SK-N-SH (cell line): ENCODE data around the gene DHRS4L2. TPM values are rescaled to one million over a fixed set of nuclear protein-coding genes. Genes with fewer than 3 reads are reported as not detected.

Experiments
- CTCF ChIA-PET: fragments of 300-600, 350-600 bp; formaldehyde crosslinking; extraction: SDS; loops from one replicate; lab custom pipeline; 2021; lab: Yijun Ruan, JAX
- POLR2A ChIA-PET: fragments of 350-600 bp; sonication (Branson Sonifier 250); formaldehyde crosslinking; extraction: SDS; loops from one replicate; lab custom pipeline; 2020; ENCODE audit warnings: antibody characterized with exemption, inconsistent platforms; lab: Yijun Ruan, JAX
- DNase-seq: peaks from one replicate; pipeline ENCODE4 v3.0.0; 2012
- H2AFZ ChIP-seq: fragments of 200-600 bp; sonication (generic); 2 replicates; pipeline ENCODE4 v1.8.1; 2016; ENCODE audit warnings: antibody characterized with exemption, mild to moderate bottlenecking, low read depth
- H3F3A ChIP-seq: fragments of 200-600 bp; sonication (generic); replicated peaks from 2 replicates; pipeline ENCODE3; 2016; ENCODE audit warnings: antibody characterized with exemption, mild to moderate bottlenecking; ENCODE audit not compliant: insufficient read depth
- H3K27ac ChIP-seq, 2 experiments: fragments of 200-500 bp in 1 of 2; fragments of 200-600 bp in 1 of 2; sonication (Bioruptor generic) in 1 of 2; sonication (generic), shearing (Covaris generic) in 1 of 2; 2 replicates each; pipeline versions ENCODE4 v1.5.1 to v1.6.1; 2014 to 2016; ENCODE audit warnings: low read depth in 2 of 2, inconsistent platforms in 1 of 2, low read length in 1 of 2, mild to moderate bottlenecking in 1 of 2, mixed read lengths in 1 of 2
- H3K27me3 ChIP-seq: fragments of 200-600 bp; sonication (generic), shearing (Covaris generic); 2 replicates; pipeline ENCODE4 v1.6.1; 2016; ENCODE audit warnings: mixed run types; ENCODE audit not compliant: insufficient read depth
- H3K36me3 ChIP-seq, 2 experiments: fragments of 200-500 bp in 1 of 2; fragments of 200-600 bp in 1 of 2; sonication (Bioruptor generic) in 1 of 2; sonication (generic) in 1 of 2; replicated peaks in 1 of 2; 2 replicates each; pipeline versions ENCODE3 to v1.5.1; 2014 to 2016; ENCODE audit warnings: low read length in 1 of 2, mild to moderate bottlenecking in 1 of 2; ENCODE audit not compliant: insufficient read depth in 2 of 2, control insufficient read depth in 1 of 2
- H3K4me1 ChIP-seq, 2 experiments: fragments of 200-500 bp in 1 of 2; fragments of 200-600 bp in 1 of 2; sonication (Bioruptor generic) in 1 of 2; sonication (generic), shearing (Covaris generic) in 1 of 2; 2 replicates each; pipeline versions ENCODE4 v1.5.1 to v1.6.1; 2014 to 2016; ENCODE audit warnings: low read depth in 1 of 2, low read length in 1 of 2, mixed run types in 1 of 2; ENCODE audit not compliant: insufficient read depth in 2 of 2, control insufficient read depth in 1 of 2
- H3K4me2 ChIP-seq: fragments of 200-600 bp; sonication (generic), shearing (Covaris generic); 2 replicates; pipeline ENCODE4 v1.6.1; 2017; ENCODE audit warnings: mixed run types
- H3K4me3 ChIP-seq, 2 experiments: fragments of 200-500 bp in 1 of 2; fragments of 200-600 bp in 1 of 2; sonication (Bioruptor generic) in 1 of 2; sonication (generic), shearing (Covaris generic) in 1 of 2; 2 replicates each; pipeline versions ENCODE4 v1.5.1 to v1.8.1; 2014 to 2016; ENCODE audit warnings: low read depth in 2 of 2, inconsistent platforms in 1 of 2, low read length in 1 of 2, mild to moderate bottlenecking in 1 of 2, mixed read lengths in 1 of 2, moderate library complexity in 1 of 2
- H3K79me2 ChIP-seq: fragments of 200-600 bp; sonication (generic); 2 replicates; pipeline ENCODE4 v1.8.1; 2017; ENCODE audit warnings: mild to moderate bottlenecking; ENCODE audit not compliant: insufficient read depth
- H3K9ac ChIP-seq: fragments of 200-600 bp; sonication (generic); 2 replicates; pipeline ENCODE4 v1.6.1; 2017; ENCODE audit warnings: mixed run types
- H3K9me2 ChIP-seq: fragments of 200-600 bp; sonication (generic); 2 replicates; pipeline ENCODE4 v1.6.1; 2017; ENCODE audit warnings: mixed run types
- H3K9me3 ChIP-seq: fragments of 200-600 bp; sonication (generic); 2 replicates; pipeline ENCODE4 v1.6.1; 2017; ENCODE audit warnings: mixed run types, mild to moderate bottlenecking, moderate library complexity
- H4K20me1 ChIP-seq: fragments of 200-600 bp; sonication (generic); 2 replicates; pipeline ENCODE4 v1.6.1; 2017; ENCODE audit warnings: mild to moderate bottlenecking, mixed run types; ENCODE audit not compliant: insufficient read depth
- CHD2 ChIP-seq: fragments of 150-350 bp; IDR thresholded peaks from 2 replicates; pipeline ENCODE4 v1.6.1; 2018; ENCODE audit warnings: low read length; ENCODE audit not compliant: partially characterized antibody
- ELF1 ChIP-seq: IDR thresholded peaks from 2 replicates; pipeline ENCODE4 v1.4.0; 2012
- EZH2phosphoT487 ChIP-seq: fragments of 200-600 bp; sonication (generic); IDR thresholded peaks from 2 replicates; pipeline ENCODE4 v1.6.1; 2017; ENCODE audit warnings: low read depth, mixed run types, mild to moderate bottlenecking, antibody characterized with exemption, moderate library complexity, borderline replicate concordance
- FOSL2 ChIP-seq: IDR thresholded peaks from 2 replicates; pipeline ENCODE4 v1.4.0; 2012; ENCODE audit warnings: low read depth, mild to moderate bottlenecking, moderate library complexity, borderline replicate concordance
- GATA2 ChIP-seq: sonication (generic); formaldehyde crosslinking; IDR thresholded peaks from 2 replicates; pipeline ENCODE4 v1.5.0; 2020; ENCODE audit warnings: mild to moderate bottlenecking, missing genetic modification reagents
- NRF1 ChIP-seq: IDR thresholded peaks from 2 replicates; pipeline ENCODE4 v1.6.1; 2012; ENCODE audit warnings: low read depth, mild to moderate bottlenecking, low read length
- RXRA ChIP-seq: IDR thresholded peaks from 2 replicates; pipeline ENCODE4 v1.4.0; 2012; ENCODE audit warnings: low read depth, mild to moderate bottlenecking, borderline replicate concordance
- SMC3 ChIP-seq: IDR thresholded peaks from 2 replicates; pipeline ENCODE4 v1.6.1; 2012; ENCODE audit warnings: low read depth, low read length, improper control_type of control experiment
- WGBS: methylation state at CpG from one replicate; pipeline ENCODE4 v1.1.6; 2017; ENCODE audit warnings: low lambda C conversion rate; 5-methylcytosine and 5-hydroxymethylcytosine counted together
- polyA plus RNA-seq, 3 experiments: library from polyadenylated mRNA; depleted of rRNA; stranded (reverse); fragments of >200 nt; gene quantifications; 2 replicates each; pipeline ENCODE4 v1.2.3, GENCODE V29; 2012
- TF ChIP-seq, protein P1 (sequence below): IDR thresholded peaks from 2 replicates; pipeline ENCODE4 v1.4.0; 2012; ENCODE audit warnings: low read depth
- TF ChIP-seq, protein P2 (sequence below): fragments of 150-350 bp; IDR thresholded peaks from 2 replicates; pipeline ENCODE4 v1.6.1; 2017; ENCODE audit warnings: antibody characterized with exemption, low read length, low read depth, borderline replicate concordance
- TF ChIP-seq, protein P3 (sequence below): IDR thresholded peaks from 2 replicates; pipeline ENCODE4 v1.4.0; 2012; ENCODE audit warnings: low read depth, borderline replicate concordance
- TF ChIP-seq, protein P4 (sequence below): IDR thresholded peaks from 2 replicates; pipeline ENCODE4; 2012

The DHRS4L2 gene
- polyA plus RNA-seq, 1 of the 3 experiments (the other 2 are of a cell fraction), result 14.6 TPM

GRCh38 chr14:23941230-23941629 is 47.5 kb upstream of the DHRS4L2 start:
- ChIA-PET CTCF (interaction anchor here (0.7 to 4.3 kb wide), 3 partner anchors 8 to 12 kb away, joined by 3 to 10 read pairs (median 5); partner anchors contain the start of gene DHRS4), POLR2A (no interaction called here)
- no peaks in the 10 kb centered on the region for H3K9me2 ChIP-seq
- H3K9me3 ChIP-seq, result no peaks in the 10 kb centered on the region
- peaks cover 4% of the 10 kb centered on the region; the same call in 1 of the 2 replicates for H3K79me2 ChIP-seq
- H3K36me3 ChIP-seq, result no peaks in the 10 kb centered on the region
- DNase-seq, result no peak
- no peaks in the 10 kb centered on the region for H3F3A ChIP-seq
- H3K9ac ChIP-seq, result no peak overlapping the region
- no peak overlapping the region for H3K27ac ChIP-seq
- TF ChIP-seq, protein P1, sequence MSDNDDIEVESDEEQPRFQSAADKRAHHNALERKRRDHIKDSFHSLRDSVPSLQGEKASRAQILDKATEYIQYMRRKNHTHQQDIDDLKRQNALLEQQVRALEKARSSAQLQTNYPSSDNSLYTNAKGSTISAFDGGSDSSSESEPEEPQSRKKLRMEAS, result no peak
- H3K4me3 ChIP-seq, result no peak overlapping the region
- H4K20me1 ChIP-seq, result no peaks in the 10 kb centered on the region
- H3K4me1 ChIP-seq, result no peaks in the 10 kb centered on the region
- no peaks in the 10 kb centered on the region for H3K27me3 ChIP-seq
- H3K4me2 ChIP-seq, result no peak overlapping the region
- H2AFZ ChIP-seq, result no peak overlapping the region
- 70% methylated on average over 2 of the region's 3 CpGs for WGBS

GRCh38 chr14:23941669-23942068 is 47.1 kb upstream of the DHRS4L2 start:
- CTCF ChIA-PET, result interaction anchor here (1.5 to 4.3 kb wide), 3 partner anchors 9 to 309 kb away, joined by 3 to 10 read pairs (median 5); partner anchors contain the start of gene DHRS4
- Histone ChIP-seq H2AFZ (no peak overlapping the region), H3K4me1 (no peaks in the 10 kb centered on the region), H3K36me3 (no peaks in the 10 kb centered on the region), H3K4me2 (no peak overlapping the region), H3F3A (no peaks in the 10 kb centered on the region), H3K79me2 (peaks cover 4% of the 10 kb centered on the region), H3K9me3 (no peaks in the 10 kb centered on the region), H4K20me1 (no peaks in the 10 kb centered on the region), H3K27me3 (no peaks in the 10 kb centered on the region), H3K27ac (no peak overlapping the region), H3K4me3 (no peak overlapping the region), H3K9me2 (no peaks in the 10 kb centered on the region), H3K9ac (no peak overlapping the region)
- DNase-seq, result no peak
- POLR2A ChIA-PET, result no interaction called here
- TF ChIP-seq SMC3, result no peak
- TF ChIP-seq, protein P2, sequence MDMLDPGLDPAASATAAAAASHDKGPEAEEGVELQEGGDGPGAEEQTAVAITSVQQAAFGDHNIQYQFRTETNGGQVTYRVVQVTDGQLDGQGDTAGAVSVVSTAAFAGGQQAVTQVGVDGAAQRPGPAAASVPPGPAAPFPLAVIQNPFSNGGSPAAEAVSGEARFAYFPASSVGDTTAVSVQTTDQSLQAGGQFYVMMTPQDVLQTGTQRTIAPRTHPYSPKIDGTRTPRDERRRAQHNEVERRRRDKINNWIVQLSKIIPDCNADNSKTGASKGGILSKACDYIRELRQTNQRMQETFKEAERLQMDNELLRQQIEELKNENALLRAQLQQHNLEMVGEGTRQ, result no peak
- TF ChIP-seq ELF1, result no peak
- TF ChIP-seq, protein P3, sequence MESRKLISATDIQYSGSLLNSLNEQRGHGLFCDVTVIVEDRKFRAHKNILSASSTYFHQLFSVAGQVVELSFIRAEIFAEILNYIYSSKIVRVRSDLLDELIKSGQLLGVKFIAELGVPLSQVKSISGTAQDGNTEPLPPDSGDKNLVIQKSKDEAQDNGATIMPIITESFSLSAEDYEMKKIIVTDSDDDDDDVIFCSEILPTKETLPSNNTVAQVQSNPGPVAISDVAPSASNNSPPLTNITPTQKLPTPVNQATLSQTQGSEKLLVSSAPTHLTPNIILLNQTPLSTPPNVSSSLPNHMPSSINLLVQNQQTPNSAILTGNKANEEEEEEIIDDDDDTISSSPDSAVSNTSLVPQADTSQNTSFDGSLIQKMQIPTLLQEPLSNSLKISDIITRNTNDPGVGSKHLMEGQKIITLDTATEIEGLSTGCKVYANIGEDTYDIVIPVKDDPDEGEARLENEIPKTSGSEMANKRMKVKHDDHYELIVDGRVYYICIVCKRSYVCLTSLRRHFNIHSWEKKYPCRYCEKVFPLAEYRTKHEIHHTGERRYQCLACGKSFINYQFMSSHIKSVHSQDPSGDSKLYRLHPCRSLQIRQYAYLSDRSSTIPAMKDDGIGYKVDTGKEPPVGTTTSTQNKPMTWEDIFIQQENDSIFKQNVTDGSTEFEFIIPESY, result no peak
- TF ChIP-seq, protein P1, result no peak
- TF ChIP-seq EZH2phosphoT487, result no peak
- TF ChIP-seq CHD2, result no peak
- TF ChIP-seq RXRA, result no peak
- TF ChIP-seq NRF1, result no peak
- TF ChIP-seq FOSL2, result no peak
- TF ChIP-seq GATA2 (CRISPR knock-in tag), result no peak
- TF ChIP-seq, protein P4, sequence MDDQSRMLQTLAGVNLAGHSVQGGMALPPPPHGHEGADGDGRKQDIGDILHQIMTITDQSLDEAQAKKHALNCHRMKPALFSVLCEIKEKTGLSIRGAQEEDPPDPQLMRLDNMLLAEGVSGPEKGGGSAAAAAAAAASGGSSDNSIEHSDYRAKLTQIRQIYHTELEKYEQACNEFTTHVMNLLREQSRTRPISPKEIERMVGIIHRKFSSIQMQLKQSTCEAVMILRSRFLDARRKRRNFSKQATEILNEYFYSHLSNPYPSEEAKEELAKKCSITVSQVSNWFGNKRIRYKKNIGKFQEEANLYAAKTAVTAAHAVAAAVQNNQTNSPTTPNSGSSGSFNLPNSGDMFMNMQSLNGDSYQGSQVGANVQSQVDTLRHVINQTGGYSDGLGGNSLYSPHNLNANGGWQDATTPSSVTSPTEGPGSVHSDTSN, result no peak
